Neural cell (in vitro differentiated cells): ENCODE measurements around the gene GRIP1. TPM values are rescaled to one million over a fixed set of nuclear protein-coding genes. Genes with fewer than 3 reads are reported as not detected.

ENCODE experiments used
- H2AFZ ChIP-seq: fragments of 200-600, 300-800 bp; sonication (generic), shearing (Covaris generic); 2 replicates; pipeline ENCODE4 v1.6.0; 2014; ENCODE audit warnings: low read depth, mild to moderate bottlenecking, antibody characterized with exemption, low read length, moderate library complexity
- H3F3A ChIP-seq: fragments of 200-600 bp; shearing (Covaris generic); 2 replicates; pipeline ENCODE4 v1.6.1; 2016; ENCODE audit warnings: mild to moderate bottlenecking, moderate library complexity, mixed read lengths, antibody characterized with exemption, low read length; ENCODE audit not compliant: insufficient read depth, poor library complexity, severe bottlenecking
- H3K27ac ChIP-seq: fragments of 200-600, 300-800 bp; sonication (generic), shearing (Covaris generic); 2 replicates; pipeline ENCODE4 v1.5.1; 2014; ENCODE audit warnings: mild to moderate bottlenecking, low read length, moderate library complexity
- H3K27me3 ChIP-seq: fragments of 300-800, 200-600 bp; sonication (generic), shearing (Covaris generic); 2 replicates; pipeline ENCODE4 v1.6.0; 2014; ENCODE audit warnings: mild to moderate bottlenecking, low read depth, low read length, moderate library complexity; ENCODE audit not compliant: insufficient read depth
- H3K36me3 ChIP-seq: fragments of 300-800, 200-600 bp; sonication (generic), shearing (Covaris generic); 2 replicates; pipeline ENCODE4 v1.5.1; 2014; ENCODE audit warnings: mild to moderate bottlenecking, antibody characterized with exemption, low read length, moderate library complexity; ENCODE audit not compliant: insufficient read depth
- H3K4me2 ChIP-seq: fragments of 300-800, 200-600 bp; sonication (generic), shearing (Covaris generic); 2 replicates; pipeline ENCODE4 v1.6.0; 2014; ENCODE audit warnings: mild to moderate bottlenecking, low read length
- H3K4me3 ChIP-seq: fragments of 300-800, 200-600 bp; sonication (generic), shearing (Covaris generic); 2 replicates; pipeline ENCODE4 v1.5.1; 2014; ENCODE audit warnings: mild to moderate bottlenecking, low read length, moderate library complexity
- H3K79me2 ChIP-seq: fragments of 200-600 bp; shearing (Covaris generic); replicated peaks from 2 replicates; pipeline ENCODE4 v1.6.0; 2014; ENCODE audit warnings: mild to moderate bottlenecking, low read length, moderate library complexity; ENCODE audit not compliant: insufficient read depth
- H3K9ac ChIP-seq: fragments of 300-800, 200-600 bp; sonication (generic), shearing (Covaris generic); 2 replicates; pipeline ENCODE4 v1.6.1; 2016; ENCODE audit warnings: mild to moderate bottlenecking, low read length, mixed read lengths
- H3K9me2 ChIP-seq: fragments of 200-600 bp; shearing (Covaris generic); 2 replicates; pipeline ENCODE4 v1.6.1; 2016; ENCODE audit warnings: mild to moderate bottlenecking, low read length, mixed read lengths; ENCODE audit not compliant: insufficient read depth
- H3K9me3 ChIP-seq: fragments of 200-600, 300-800 bp; sonication (generic), shearing (Covaris generic); 2 replicates; pipeline ENCODE4 v1.6.1; 2016; ENCODE audit warnings: mild to moderate bottlenecking, mixed run types, low read length, moderate library complexity, mixed read lengths
- H4K20me1 ChIP-seq: fragments of 200-600 bp; shearing (Covaris generic); 2 replicates; pipeline ENCODE4 v1.6.1; 2016; ENCODE audit warnings: mild to moderate bottlenecking, mixed run types; ENCODE audit not compliant: insufficient read depth
- EP300 ChIP-seq: fragments of 450-650 bp; conservative IDR thresholded peaks from 2 replicates; pipeline ENCODE4 v1.6.1; 2014; ENCODE audit warnings: antibody characterized with exemption, mild to moderate bottlenecking, moderate library complexity; ENCODE audit not compliant: poor library complexity, severe bottlenecking
- EZH2 ChIP-seq: fragments of 200-600, 300-800 bp; shearing (Covaris generic), sonication (generic); IDR thresholded peaks from 2 replicates; pipeline ENCODE4 v1.6.1; 2014; ENCODE audit warnings: antibody characterized with exemption, low read length, borderline replicate concordance, mild to moderate bottlenecking; ENCODE audit not compliant: insufficient read depth, poor library complexity, severe bottlenecking
- MXI1 ChIP-seq: fragments of 450-650 bp; conservative IDR thresholded peaks from 2 replicates; pipeline ENCODE4 v1.6.1; 2014; ENCODE audit warnings: antibody characterized with exemption, mild to moderate bottlenecking; ENCODE audit not compliant: poor library complexity, severe bottlenecking
- POLR2AphosphoS5 ChIP-seq: IDR thresholded peaks from 2 replicates; pipeline ENCODE4 v1.6.1; 2012
- RAD21 ChIP-seq: fragments of 450-650 bp; conservative IDR thresholded peaks from 2 replicates; pipeline ENCODE4 v1.6.1; 2014; ENCODE audit warnings: antibody characterized with exemption, mild to moderate bottlenecking, moderate library complexity
- REST ChIP-seq: IDR thresholded peaks from 2 replicates; pipeline ENCODE4 v1.6.1; 2012; ENCODE audit warnings: borderline replicate concordance
- SMC3 ChIP-seq: fragments of 450-650 bp; conservative IDR thresholded peaks from 2 replicates; pipeline ENCODE4 v1.6.1; 2014; ENCODE audit warnings: antibody characterized with exemption, mild to moderate bottlenecking, moderate library complexity; ENCODE audit not compliant: poor library complexity
- TAF1 ChIP-seq: IDR thresholded peaks from 2 replicates; pipeline ENCODE4 v1.6.1; 2012; ENCODE audit warnings: low read depth
- polyA plus RNA-seq: library from polyadenylated mRNA; depleted of rRNA; stranded (reverse); fragments of >200 nt; gene quantifications from 2 replicates; pipeline ENCODE4 v1.2.3, GENCODE V29; 2014
- TF ChIP-seq, protein P1 (sequence below): fragments of 450-650 bp; IDR thresholded peaks from 2 replicates; pipeline ENCODE4 v1.5.1; 2014; ENCODE audit warnings: antibody characterized with exemption, mild to moderate bottlenecking, moderate library complexity; ENCODE audit not compliant: poor library complexity, severe bottlenecking

The GRIP1 gene
- polyA plus RNA-seq, 1 donor from 2014 or later, result 41.1 TPM

DNA sequence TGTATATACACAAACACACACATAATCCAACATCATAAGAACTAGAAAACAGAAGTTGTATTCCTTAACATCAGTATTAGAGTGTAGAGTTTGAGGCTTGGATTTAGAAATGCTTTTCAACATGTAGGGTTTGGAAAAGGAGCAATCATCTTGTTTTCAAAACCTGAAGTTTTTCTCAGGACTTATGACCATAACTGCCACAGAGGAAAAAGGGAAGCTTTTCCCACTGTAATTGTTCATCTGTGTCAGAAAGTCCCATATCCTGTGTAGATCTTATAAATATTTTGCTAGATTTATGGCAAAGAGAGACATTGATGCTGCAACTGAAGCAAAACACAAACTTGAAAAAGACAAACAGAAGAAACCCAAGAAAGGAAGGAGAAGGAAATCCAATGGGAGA lies 115.7 kb downstream of the GRIP1 start:
- Histone ChIP-seq H3K9me2 (no peaks in the 10 kb centered on the region), H3K27ac (no peak overlapping the region), H3K9ac (no peak overlapping the region), H3K36me3 (peaks cover 8% of the 10 kb centered on the region), H3K27me3 (no peaks in the 10 kb centered on the region), H4K20me1 (no peaks in the 10 kb centered on the region), H3K4me2 (no peak overlapping the region), H3K79me2 (no peaks in the 10 kb centered on the region), H3K9me3 (peaks cover 6% of the 10 kb centered on the region), H3K4me3 (no peak overlapping the region), H3F3A (no peaks in the 10 kb centered on the region), H2AFZ (no peak overlapping the region)
- no peak for TF ChIP-seq MXI1
- TF ChIP-seq RAD21, result no peak
- no peak for TF ChIP-seq EZH2
- no peak for TF ChIP-seq REST
- no peak for TF ChIP-seq EP300
- no peak for TF ChIP-seq TAF1
- TF ChIP-seq, protein P1, sequence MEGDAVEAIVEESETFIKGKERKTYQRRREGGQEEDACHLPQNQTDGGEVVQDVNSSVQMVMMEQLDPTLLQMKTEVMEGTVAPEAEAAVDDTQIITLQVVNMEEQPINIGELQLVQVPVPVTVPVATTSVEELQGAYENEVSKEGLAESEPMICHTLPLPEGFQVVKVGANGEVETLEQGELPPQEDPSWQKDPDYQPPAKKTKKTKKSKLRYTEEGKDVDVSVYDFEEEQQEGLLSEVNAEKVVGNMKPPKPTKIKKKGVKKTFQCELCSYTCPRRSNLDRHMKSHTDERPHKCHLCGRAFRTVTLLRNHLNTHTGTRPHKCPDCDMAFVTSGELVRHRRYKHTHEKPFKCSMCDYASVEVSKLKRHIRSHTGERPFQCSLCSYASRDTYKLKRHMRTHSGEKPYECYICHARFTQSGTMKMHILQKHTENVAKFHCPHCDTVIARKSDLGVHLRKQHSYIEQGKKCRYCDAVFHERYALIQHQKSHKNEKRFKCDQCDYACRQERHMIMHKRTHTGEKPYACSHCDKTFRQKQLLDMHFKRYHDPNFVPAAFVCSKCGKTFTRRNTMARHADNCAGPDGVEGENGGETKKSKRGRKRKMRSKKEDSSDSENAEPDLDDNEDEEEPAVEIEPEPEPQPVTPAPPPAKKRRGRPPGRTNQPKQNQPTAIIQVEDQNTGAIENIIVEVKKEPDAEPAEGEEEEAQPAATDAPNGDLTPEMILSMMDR, result no peak
- no peak for TF ChIP-seq SMC3
- no peak for TF ChIP-seq POLR2AphosphoS5

- Histone ChIP-seq H3K9me2 (no peaks in the 10 kb centered on the region), H3K27ac (no peak overlapping the region), H3K79me2 (no peaks in the 10 kb centered on the region), H3K36me3 (no peaks in the 10 kb centered on the region), H3F3A (no peaks in the 10 kb centered on the region), H3K27me3 (no peaks in the 10 kb centered on the region), H3K9me3 (no peaks in the 10 kb centered on the region), H3K4me3 (no peak overlapping the region), H3K4me2 (no peak overlapping the region), H3K9ac (no peak overlapping the region), H4K20me1 (no peaks in the 10 kb centered on the region), H2AFZ (no peak overlapping the region)
- TF ChIP-seq, protein P1, result no peak
- TF ChIP-seq SMC3 (no peak), REST (no peak), EP300 (no peak), POLR2AphosphoS5 (no peak), TAF1 (no peak), MXI1 (no peak), RAD21 (no peak), EZH2 (no peak)
Measured at GRCh38 chr12:66555113-66555512, 123.8 kb downstream of the GRIP1 start.
